ENCODE results near the gene WFIKKN1.

The WFIKKN1 gene

DNA sequence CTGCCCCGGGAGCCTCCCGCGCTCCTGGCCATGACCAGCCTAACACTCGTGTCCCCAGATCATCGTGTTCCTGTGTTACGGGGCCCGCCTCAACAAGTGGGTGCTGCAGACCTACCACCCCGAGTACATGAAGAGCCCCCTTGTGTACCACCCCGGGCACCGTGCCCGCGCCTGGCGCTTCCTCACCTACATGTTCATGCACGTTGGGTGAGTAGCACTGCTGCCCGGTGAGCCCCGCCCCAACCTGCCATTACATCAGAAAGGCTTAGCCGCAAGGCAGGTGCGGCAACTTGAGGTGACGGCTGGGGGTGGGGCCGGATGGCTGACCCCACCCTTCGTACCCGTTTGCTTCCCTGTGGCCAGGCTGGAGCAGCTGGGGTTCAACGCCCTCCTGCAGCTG, 46.1 kb downstream of the WFIKKN1 start:
- Histone ChIP-seq H3K27ac (ENCODE audit: insufficient read depth in 1 of 2, low read depth in 1 of 2, low read length in 2 of 2, poor library complexity in 1 of 2, severe bottlenecking in 2 of 2) (no peak overlapping the region), H3K27me3 (replicated peaks in 2 of 5; ENCODE audit: control insufficient read depth in 4 of 5, insufficient read depth in 5 of 5, low read length in 4 of 5) (peaks cover 0 to 32% (median 2%) of the 10 kb centered on the region in 5 experiments), H3K9me3 (ENCODE audit: control extremely low read depth in 1 of 5, control insufficient read depth in 4 of 5, insufficient read depth in 2 of 5, low read depth in 1 of 5, low read length in 4 of 5) (no peaks in the 10 kb centered on the region), H3K4me3 (ENCODE audit: control insufficient read depth in 1 of 7, extremely low read depth in 1 of 7, insufficient read depth in 4 of 7, low read depth in 2 of 7, low read length in 6 of 7) (no peak overlapping the region), H3K36me3 (ENCODE audit: control insufficient read depth in 4 of 4, insufficient read depth in 4 of 4, low read length in 3 of 4) (peaks cover 0 to 31% (median 21%) of the 10 kb centered on the region in 4 experiments), H3K4me1 (ENCODE audit: control extremely low read depth in 1 of 4, control insufficient read depth in 4 of 4, insufficient read depth in 4 of 4, low read length in 3 of 4) (peaks cover 0 to 33% (median 28%) of the 10 kb centered on the region in 4 experiments)
- 70% methylated on average over 23 of the region's 23 CpGs for WGBS (ENCODE audit: insufficient coverage)
- no peak for DNase-seq
- ChIA-PET CTCF (interaction anchor here (0.7 to 1.1 kb wide), 2 partner anchors 15 to 17 kb away, joined by 4 read pairs; no protein-coding TSS in a partner anchor), POLR2A (no interaction called here)

DNA sequence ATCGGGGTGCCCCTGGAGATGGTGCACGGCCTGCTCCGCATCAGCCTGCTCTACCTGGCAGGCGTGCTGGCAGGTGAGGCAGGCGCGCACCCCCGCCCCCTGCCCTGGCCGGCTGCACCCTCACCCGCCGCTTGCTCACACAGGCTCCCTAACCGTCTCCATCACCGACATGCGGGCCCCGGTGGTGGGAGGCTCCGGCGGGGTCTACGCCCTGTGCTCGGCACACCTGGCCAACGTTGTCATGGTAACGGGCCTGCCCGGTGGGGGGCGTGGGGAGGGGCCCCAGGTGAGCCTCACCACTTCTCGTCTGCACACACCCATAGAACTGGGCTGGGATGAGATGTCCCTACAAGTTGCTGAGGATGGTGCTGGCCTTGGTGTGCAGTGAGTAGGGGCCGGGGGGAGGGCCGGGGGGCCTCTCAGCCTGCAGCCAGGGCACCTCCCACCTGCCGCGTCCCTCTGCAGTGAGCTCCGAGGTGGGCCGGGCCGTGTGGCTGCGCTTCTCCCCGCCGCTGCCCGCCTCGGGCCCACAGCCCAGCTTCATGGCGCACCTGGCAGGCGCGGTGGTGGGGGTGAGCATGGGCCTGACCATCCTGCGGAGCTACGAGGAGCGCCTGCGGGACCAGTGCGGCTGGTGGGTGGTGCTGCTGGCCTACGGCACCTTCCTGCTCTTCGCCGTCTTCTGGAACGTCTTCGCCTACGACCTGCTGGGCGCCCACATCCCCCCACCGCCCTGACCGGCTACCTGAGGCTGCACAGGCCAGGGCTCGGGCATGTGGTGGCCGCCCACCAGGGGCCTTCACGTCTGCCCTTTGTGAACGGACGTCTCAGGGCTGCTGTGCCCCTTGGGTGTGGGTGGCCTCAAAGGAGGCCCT, 46.8 kb downstream of the WFIKKN1 start:
- POLR2A ChIA-PET: no interaction called here
- 61% methylated on average over 39 of the region's 57 CpGs for WGBS (ENCODE audit: insufficient coverage)
- H3K9me3 ChIP-seq (ENCODE audit: control extremely low read depth in 1 of 5, control insufficient read depth in 4 of 5, insufficient read depth in 2 of 5, low read depth in 1 of 5, low read length in 4 of 5): no peaks in the 10 kb centered on the region
- no peak overlapping the region for H3K4me3 ChIP-seq (ENCODE audit: control insufficient read depth in 1 of 7, extremely low read depth in 1 of 7, insufficient read depth in 4 of 7, low read depth in 2 of 7, low read length in 6 of 7)
- no peak for DNase-seq
- peaks cover 0 to 39% (median 33%) of the 10 kb centered on the region in 4 experiments for H3K4me1 ChIP-seq (ENCODE audit: control extremely low read depth in 1 of 4, control insufficient read depth in 4 of 4, insufficient read depth in 4 of 4, low read length in 3 of 4)
- H3K27ac ChIP-seq (ENCODE audit: insufficient read depth in 1 of 2, low read depth in 1 of 2, low read length in 2 of 2, poor library complexity in 1 of 2, severe bottlenecking in 2 of 2): no peak overlapping the region
- peaks cover 0 to 32% (median 2%) of the 10 kb centered on the region in 5 experiments for H3K27me3 ChIP-seq (replicated peaks in 2 of 5; ENCODE audit: control insufficient read depth in 4 of 5, insufficient read depth in 5 of 5, low read length in 4 of 5)
- CTCF ChIA-PET: interaction anchor here (1.1 kb wide), 1 partner anchor 17 kb away, joined by 4 read pairs; no protein-coding TSS in a partner anchor
- H3K36me3 ChIP-seq (ENCODE audit: control insufficient read depth in 4 of 4, insufficient read depth in 4 of 4, low read length in 3 of 4): peaks cover 0 to 31% (median 21%) of the 10 kb centered on the region in 4 experiments

DNA sequence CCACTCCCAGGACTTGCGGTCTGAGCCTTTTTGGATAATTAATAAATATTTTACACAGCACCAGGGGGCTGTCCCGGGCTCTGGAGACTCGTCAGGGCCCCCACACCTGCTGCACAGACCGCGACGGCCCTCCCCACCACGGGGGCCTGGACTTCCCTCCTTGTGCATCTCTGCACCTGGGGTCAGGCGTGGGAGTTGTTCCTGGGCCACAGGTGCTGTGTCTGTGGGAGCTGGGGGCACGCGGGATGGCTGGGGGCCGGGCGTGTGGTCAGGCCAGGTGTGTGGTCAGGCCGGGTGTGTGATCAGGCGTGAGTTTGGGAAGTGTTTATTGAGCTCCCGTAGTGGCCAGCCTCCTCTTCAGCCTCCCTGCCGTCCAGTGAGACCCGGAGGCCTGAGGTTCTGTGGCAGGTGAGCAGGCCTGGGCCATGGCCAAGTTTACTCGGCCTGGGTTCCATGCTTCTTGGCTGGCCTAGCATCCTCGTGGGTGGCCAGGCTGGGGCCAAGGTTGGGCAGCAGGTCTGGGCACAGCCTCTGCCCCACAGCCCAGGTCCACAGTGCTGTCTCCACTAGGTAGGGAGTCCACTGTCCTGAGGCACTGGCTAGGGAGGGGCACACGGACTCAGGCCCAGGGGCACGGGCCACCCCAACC, 47.5 kb downstream of the WFIKKN1 start:
- Histone ChIP-seq H3K4me1 (ENCODE audit: control extremely low read depth in 1 of 4, control insufficient read depth in 4 of 4, insufficient read depth in 4 of 4, low read length in 3 of 4) (peaks cover 0 to 47% (median 38%) of the 10 kb centered on the region in 4 experiments), H3K27ac (ENCODE audit: insufficient read depth in 1 of 2, low read depth in 1 of 2, low read length in 2 of 2, poor library complexity in 1 of 2, severe bottlenecking in 2 of 2) (no peak overlapping the region), H3K36me3 (ENCODE audit: control insufficient read depth in 4 of 4, insufficient read depth in 4 of 4, low read length in 3 of 4) (peaks cover 0 to 31% (median 18%) of the 10 kb centered on the region in 4 experiments), H3K4me3 (ENCODE audit: control insufficient read depth in 1 of 7, extremely low read depth in 1 of 7, insufficient read depth in 4 of 7, low read depth in 2 of 7, low read length in 6 of 7) (no peak overlapping the region), H3K9me3 (ENCODE audit: control extremely low read depth in 1 of 5, control insufficient read depth in 4 of 5, insufficient read depth in 2 of 5, low read depth in 1 of 5, low read length in 4 of 5) (no peaks in the 10 kb centered on the region), H3K27me3 (replicated peaks in 2 of 5; ENCODE audit: control insufficient read depth in 4 of 5, insufficient read depth in 5 of 5, low read length in 4 of 5) (peaks cover 0 to 32% (median 2%) of the 10 kb centered on the region in 5 experiments)
- DNase-seq: no peak
- CTCF ChIA-PET: interaction anchor here (1.0 to 1.1 kb wide), 2 partner anchors 8 to 19 kb away, joined by 3 read pairs; no protein-coding TSS in a partner anchor
- WGBS (ENCODE audit: insufficient coverage): 93% methylated on average over 19 of the region's 21 CpGs
- POLR2A ChIA-PET: no interaction called here

DNA sequence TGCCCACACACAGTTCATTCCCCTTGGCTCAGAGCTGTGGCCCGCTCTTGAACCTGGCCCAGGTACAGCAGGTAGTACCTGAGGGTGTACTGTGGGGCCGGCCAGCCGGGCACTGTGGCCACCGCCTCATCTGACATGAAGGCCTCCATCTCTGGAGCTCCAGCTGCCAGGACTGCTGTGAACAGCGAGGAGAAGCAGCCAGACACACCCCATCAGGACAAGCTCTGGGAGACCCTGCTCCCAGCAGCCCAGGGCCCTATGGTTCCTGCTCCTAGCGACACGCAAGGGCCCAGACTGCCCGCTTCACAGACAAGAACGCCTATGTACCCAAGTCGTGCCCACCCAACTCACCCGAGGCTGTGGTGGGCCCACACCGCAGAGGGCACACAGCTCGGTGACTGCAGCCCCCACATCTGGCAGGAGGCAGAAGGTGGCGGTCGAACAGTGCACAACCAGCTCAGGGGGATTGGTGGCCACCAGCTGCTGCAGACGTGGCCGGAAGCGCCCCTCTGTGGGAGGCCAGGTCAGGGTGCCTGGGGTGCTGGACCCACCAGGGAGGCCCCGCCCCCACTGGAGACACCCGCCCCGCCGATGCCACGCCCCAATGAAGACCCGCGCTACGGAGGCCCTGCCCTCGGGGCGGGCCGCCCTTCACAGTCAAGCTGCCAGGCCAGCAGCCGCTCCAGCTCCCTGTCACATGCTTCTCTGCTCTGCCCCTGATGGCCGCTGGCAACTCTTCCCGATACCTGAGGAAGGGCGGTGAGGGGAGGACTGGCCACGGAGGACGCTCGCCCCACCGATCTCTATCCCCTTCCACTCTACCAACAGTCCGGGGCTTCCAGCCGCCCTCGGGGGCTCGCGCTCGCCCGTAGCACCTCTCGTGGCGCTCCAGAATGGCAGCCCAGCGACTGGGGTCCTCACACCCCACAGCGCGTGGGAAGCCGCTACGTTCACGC, 48.4 kb downstream of the WFIKKN1 start:
- Histone ChIP-seq H3K4me3 (ENCODE audit: control insufficient read depth in 1 of 7, extremely low read depth in 1 of 7, insufficient read depth in 4 of 7, low read depth in 2 of 7, low read length in 6 of 7) (peak overlapping the region; percentile 35 to 78 (median 60)), H3K36me3 (ENCODE audit: control insufficient read depth in 4 of 4, insufficient read depth in 4 of 4, low read length in 3 of 4) (peaks cover 0 to 23% (median 13%) of the 10 kb centered on the region in 4 experiments), H3K27me3 (replicated peaks in 2 of 5; ENCODE audit: control insufficient read depth in 4 of 5, insufficient read depth in 5 of 5, low read length in 4 of 5) (peaks cover 0 to 32% (median 2%) of the 10 kb centered on the region in 5 experiments), H3K27ac (ENCODE audit: insufficient read depth in 1 of 2, low read depth in 1 of 2, low read length in 2 of 2, poor library complexity in 1 of 2, severe bottlenecking in 2 of 2) (peak overlapping the region in 1 of 2 experiments; percentile 49), H3K9me3 (ENCODE audit: control extremely low read depth in 1 of 5, control insufficient read depth in 4 of 5, insufficient read depth in 2 of 5, low read depth in 1 of 5, low read length in 4 of 5) (no peaks in the 10 kb centered on the region), H3K4me1 (ENCODE audit: control extremely low read depth in 1 of 4, control insufficient read depth in 4 of 4, insufficient read depth in 4 of 4, low read length in 3 of 4) (peaks cover 0 to 53% (median 45%) of the 10 kb centered on the region in 4 experiments)
- ChIA-PET CTCF (interaction anchor here (0.6 to 1.1 kb wide), 3 partner anchors 9 to 20 kb away, joined by 3 read pairs; no protein-coding TSS in a partner anchor), POLR2A (no interaction called here)
- WGBS (ENCODE audit: insufficient coverage): 38% methylated on average over 27 of the region's 52 CpGs
- peak; percentile 61 to 72 (median 69) for DNase-seq

DNA sequence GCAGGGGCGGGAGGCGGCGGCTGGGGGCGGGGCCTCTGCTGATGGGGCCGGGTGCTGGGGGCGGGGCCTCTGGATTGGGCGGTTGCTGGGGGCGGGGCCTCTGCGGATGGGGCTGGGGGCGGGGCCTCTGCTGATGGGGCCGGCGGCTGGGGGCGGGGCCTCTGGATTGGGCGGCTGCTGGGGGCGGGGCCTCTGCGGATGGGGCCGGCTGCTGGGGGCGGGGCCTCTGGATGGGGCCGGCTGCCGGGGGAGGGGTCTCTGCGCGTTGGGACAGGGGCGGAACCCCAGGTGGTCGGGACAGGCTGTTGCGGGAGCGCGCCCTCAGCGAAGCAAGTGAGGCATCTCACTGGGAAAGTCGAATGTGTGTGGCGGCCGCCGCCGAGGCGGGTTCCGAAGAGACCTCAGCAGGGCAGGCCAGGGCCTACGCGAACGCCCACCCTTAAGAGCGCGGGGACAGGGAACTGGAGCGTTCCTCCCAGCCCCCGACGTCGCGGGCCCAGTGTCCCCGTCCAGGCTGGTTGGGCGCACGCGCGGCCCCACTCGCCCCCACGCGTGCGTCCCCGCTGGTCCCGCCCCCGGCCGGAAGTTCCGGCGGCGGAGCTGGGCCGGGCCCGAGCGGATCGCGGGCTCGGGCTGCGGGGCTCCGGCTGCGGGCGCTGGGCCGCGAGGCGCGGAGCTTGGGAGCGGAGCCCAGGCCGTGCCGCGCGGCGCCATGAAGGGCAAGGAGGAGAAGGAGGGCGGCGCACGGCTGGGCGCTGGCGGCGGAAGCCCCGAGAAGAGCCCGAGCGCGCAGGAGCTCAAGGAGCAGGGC, 49.2 kb downstream of the WFIKKN1 start, which contains the start of gene STUB1:
Gene STUB1, plus strand, starts transcription at position 597 of the 811 bp plus-strand sequence. Its CDS starts 116 bp downstream, at position 713.
- Histone ChIP-seq H3K9me3 (ENCODE audit: control extremely low read depth in 1 of 5, control insufficient read depth in 4 of 5, insufficient read depth in 2 of 5, low read depth in 1 of 5, low read length in 4 of 5) (no peaks in the 10 kb centered on the region), H3K27ac (ENCODE audit: insufficient read depth in 1 of 2, low read depth in 1 of 2, low read length in 2 of 2, poor library complexity in 1 of 2, severe bottlenecking in 2 of 2) (peak within 1 kb of the TSS; percentile 61 to 79), H3K27me3 (replicated peaks in 2 of 5; ENCODE audit: control insufficient read depth in 4 of 5, insufficient read depth in 5 of 5, low read length in 4 of 5) (peaks cover 0 to 27% (median 2%) of the 10 kb centered on the region in 5 experiments), H3K36me3 (ENCODE audit: control insufficient read depth in 4 of 4, insufficient read depth in 4 of 4, low read length in 3 of 4) (peaks cover 0 to 20% (median 9%) of the 10 kb centered on the region in 4 experiments), H3K4me3 (ENCODE audit: control insufficient read depth in 1 of 7, extremely low read depth in 1 of 7, insufficient read depth in 4 of 7, low read depth in 2 of 7, low read length in 6 of 7) (peak within 1 kb of the TSS; percentile 59 to 86 (median 80)), H3K4me1 (ENCODE audit: control extremely low read depth in 1 of 4, control insufficient read depth in 4 of 4, insufficient read depth in 4 of 4, low read length in 3 of 4) (peaks cover 0 to 57% (median 50%) of the 10 kb centered on the region in 4 experiments)
- POLR2A ChIA-PET: interaction anchor here (0.9 to 1.3 kb wide), 2 partner anchors 10 to 16 kb away, joined by 3 to 5 read pairs; partner anchors contain the start of gene WDR24
- DNase-seq: peak; percentile 82 to 90 (median 87)
- CTCF ChIA-PET: interaction anchor here (0.6 to 1.8 kb wide), 3 partner anchors 10 to 27 kb away, joined by 3 to 7 read pairs (median 4); partner anchors contain the start of gene WDR24
- WGBS (ENCODE audit: insufficient coverage): 0% methylated on average over 56 of the region's 91 CpGs
